Gastrocnemius medialis (tissue), 4 donors: ENCODE measurements around the gene SLC66A1. TPM values are rescaled to one million over a fixed set of nuclear protein-coding genes. Genes with fewer than 3 reads are reported as not detected.

Experiments
- ATAC-seq, 2 donors: fragments of 150-250 bp; one replicate each; pipeline ENCODE4 v1.9.1; 2016
- DNase-seq, 2 donors: peaks; one replicate each; pipeline ENCODE4 v3.0.0-alpha.2; 2019
- H3K27ac ChIP-seq, 4 donors: fragments of 200-600 bp; sonication (generic); 1 replicate in 1 of 4; 2 replicates in 3 of 4; pipeline ENCODE4 v1.5.1; 2016 to 2018; ENCODE audit warnings: mild to moderate bottlenecking in 2 of 4, moderate library complexity in 1 of 4
- H3K27me3 ChIP-seq, 3 donors: fragments of 200-600 bp; sonication (generic) in 2 of 3; 1 replicate in 1 of 3; 2 replicates in 2 of 3; pipeline versions ENCODE4 v1.5.1 to v1.6.0; 2016 to 2019; ENCODE audit warnings: mild to moderate bottlenecking in 1 of 3, moderate library complexity in 1 of 3
- H3K36me3 ChIP-seq, 2 donors: fragments of 200-600 bp; sonication (generic) in 1 of 2; one replicate each; pipeline ENCODE4 v1.5.1; 2017 to 2018
- H3K4me1 ChIP-seq, 2 donors: fragments of 200-600 bp; sonication (generic) in 1 of 2; one replicate each; pipeline ENCODE4 v1.5.1; 2016 to 2017; ENCODE audit warnings: mild to moderate bottlenecking in 2 of 2
- H3K4me3 ChIP-seq, 4 donors: fragments of 200-600 bp; sonication (generic) in 3 of 4; 1 replicate in 1 of 4; 2 replicates in 3 of 4; pipeline ENCODE4 v1.5.1; 2016 to 2019; ENCODE audit warnings: mild to moderate bottlenecking in 2 of 4
- H3K9me3 ChIP-seq, 3 donors: fragments of 200-600 bp; sonication (generic) in 2 of 3; 1 replicate in 1 of 3; 2 replicates in 2 of 3; pipeline ENCODE4 v1.5.1; 2016 to 2019
- POLR2A ChIP-seq, 2 donors: fragments of 450-650 bp; IDR thresholded peaks; one replicate each; pipeline ENCODE4 v1.6.1; 2017; ENCODE audit warnings: antibody characterized with exemption in 2 of 2, mild to moderate bottlenecking in 2 of 2, moderate library complexity in 2 of 2
- in situ Hi-C, 4 donors: fragments of 200-750 bp; cut with MboI; loops; one replicate each; pipeline versions ENCODE4 v1.15.0 to v1.8.0; 2017; ENCODE audit warnings: low sequenced_read_pairs in 4 of 4
- intact Hi-C: fragments of 100-400 bp; cut with DNase I; formaldehyde crosslinking; loops from one replicate; pipeline ENCODE4 v1.15.1; 2023; ENCODE audit warnings: low total_unique reads
- total RNA-seq, 4 donors: library from RNA; depleted of rRNA; stranded (reverse); fragments of >200 nt; gene quantifications; one replicate each; pipeline versions ENCODE4 v1.1.0 to v1.2.3, GENCODE V29; 2016
- TF ChIP-seq, protein P1 (sequence below), 5 experiments: fragments of 450-650 bp in 3 of 5; fragments of 200-600 bp in 2 of 5; sonication (generic) in 2 of 5; IDR thresholded peaks in 4 of 5; conservative IDR thresholded peaks in 1 of 5; 1 replicate in 4 of 5; 2 replicates in 1 of 5; pipeline ENCODE4 v1.5.1; 2016 to 2019; ENCODE audit warnings: antibody characterized with exemption in 5 of 5, mild to moderate bottlenecking in 3 of 5, moderate library complexity in 3 of 5

The SLC66A1 gene
- total RNA-seq, 4 donors from 2014 or later, result 13.9 to 30.0 (median 19.3) TPM

DNA sequence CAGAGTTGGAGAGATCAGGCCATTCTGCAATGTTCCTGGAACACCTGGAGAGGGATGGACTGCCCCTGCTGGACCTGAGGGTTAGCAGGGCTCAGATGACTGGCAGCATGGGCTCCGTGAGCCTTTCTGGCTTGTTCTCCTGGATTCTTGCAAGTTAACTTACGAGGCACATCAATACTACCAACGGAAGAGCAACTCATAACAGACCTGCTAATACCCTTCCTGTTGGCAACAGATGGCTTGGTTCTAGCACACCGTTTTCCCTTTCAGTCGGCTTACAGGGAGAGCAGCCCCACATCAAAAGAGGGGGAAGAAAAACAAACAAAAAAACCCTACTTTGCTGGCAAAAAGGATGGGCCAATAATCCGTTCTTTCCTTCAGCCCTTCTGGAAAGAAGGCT, 47.9 kb downstream of the SLC66A1 start:
- Histone ChIP-seq H3K9me3 (no peaks in the 10 kb centered on the region), H3K36me3 (peaks cover 0 to 21% of the 10 kb centered on the region in 2 donors), H3K27me3 (no peaks in the 10 kb centered on the region), H3K4me1 (peaks cover 27 to 31% of the 10 kb centered on the region in 2 donors), H3K27ac (no peak overlapping the region), H3K4me3 (no peak overlapping the region)
- TF ChIP-seq, protein P1, sequence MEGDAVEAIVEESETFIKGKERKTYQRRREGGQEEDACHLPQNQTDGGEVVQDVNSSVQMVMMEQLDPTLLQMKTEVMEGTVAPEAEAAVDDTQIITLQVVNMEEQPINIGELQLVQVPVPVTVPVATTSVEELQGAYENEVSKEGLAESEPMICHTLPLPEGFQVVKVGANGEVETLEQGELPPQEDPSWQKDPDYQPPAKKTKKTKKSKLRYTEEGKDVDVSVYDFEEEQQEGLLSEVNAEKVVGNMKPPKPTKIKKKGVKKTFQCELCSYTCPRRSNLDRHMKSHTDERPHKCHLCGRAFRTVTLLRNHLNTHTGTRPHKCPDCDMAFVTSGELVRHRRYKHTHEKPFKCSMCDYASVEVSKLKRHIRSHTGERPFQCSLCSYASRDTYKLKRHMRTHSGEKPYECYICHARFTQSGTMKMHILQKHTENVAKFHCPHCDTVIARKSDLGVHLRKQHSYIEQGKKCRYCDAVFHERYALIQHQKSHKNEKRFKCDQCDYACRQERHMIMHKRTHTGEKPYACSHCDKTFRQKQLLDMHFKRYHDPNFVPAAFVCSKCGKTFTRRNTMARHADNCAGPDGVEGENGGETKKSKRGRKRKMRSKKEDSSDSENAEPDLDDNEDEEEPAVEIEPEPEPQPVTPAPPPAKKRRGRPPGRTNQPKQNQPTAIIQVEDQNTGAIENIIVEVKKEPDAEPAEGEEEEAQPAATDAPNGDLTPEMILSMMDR (IDR thresholded peaks at IDR 0.05 in 4 of 5, conservative IDR thresholded peaks at IDR 0.05 in 1 of 5), result no peak
- no peak for TF ChIP-seq POLR2A (IDR thresholded peaks at IDR 0.05)
- intact Hi-C loops, result no loop called here
- ATAC-seq (no peak), DNase-seq (no peak)
- in situ Hi-C loops, result no loop called here

DNA sequence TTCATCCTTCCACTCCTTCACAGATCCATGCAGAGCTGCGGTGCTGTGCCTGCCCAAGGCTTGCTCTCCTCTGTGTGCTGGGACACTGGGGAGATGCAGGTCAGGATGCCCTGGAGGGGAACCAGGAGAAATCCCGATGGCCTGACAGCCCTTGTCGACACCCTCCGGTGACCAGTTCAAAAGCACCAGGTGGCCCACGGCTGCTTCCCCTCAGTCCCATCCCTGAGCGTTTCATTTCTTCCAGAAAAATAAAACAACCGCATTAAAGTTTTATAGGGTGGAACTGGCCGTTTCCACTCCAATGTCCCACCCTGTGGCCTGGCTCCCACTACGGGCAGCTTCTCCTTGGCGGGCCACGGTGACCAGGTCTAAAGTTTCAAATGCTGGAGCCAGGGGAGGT, 48.3 kb downstream of the SLC66A1 start:
- peaks cover 0 to 17% of the 10 kb centered on the region in 2 donors for H3K36me3 ChIP-seq
- H3K27me3 ChIP-seq, result no peaks in the 10 kb centered on the region
- H3K9me3 ChIP-seq, result no peaks in the 10 kb centered on the region
- H3K4me1 ChIP-seq, result peaks cover 27 to 31% of the 10 kb centered on the region in 2 donors
- DNase-seq, result no peak
- in situ Hi-C loops (no loop called here), intact Hi-C loops (no loop called here)
- no peak for TF ChIP-seq POLR2A (IDR thresholded peaks at IDR 0.05)
- TF ChIP-seq, protein P1 (IDR thresholded peaks at IDR 0.05 in 4 of 5, conservative IDR thresholded peaks at IDR 0.05 in 1 of 5), result no peak
- H3K4me3 ChIP-seq, result no peak overlapping the region
- no peak overlapping the region for H3K27ac ChIP-seq
- no peak for ATAC-seq

DNA sequence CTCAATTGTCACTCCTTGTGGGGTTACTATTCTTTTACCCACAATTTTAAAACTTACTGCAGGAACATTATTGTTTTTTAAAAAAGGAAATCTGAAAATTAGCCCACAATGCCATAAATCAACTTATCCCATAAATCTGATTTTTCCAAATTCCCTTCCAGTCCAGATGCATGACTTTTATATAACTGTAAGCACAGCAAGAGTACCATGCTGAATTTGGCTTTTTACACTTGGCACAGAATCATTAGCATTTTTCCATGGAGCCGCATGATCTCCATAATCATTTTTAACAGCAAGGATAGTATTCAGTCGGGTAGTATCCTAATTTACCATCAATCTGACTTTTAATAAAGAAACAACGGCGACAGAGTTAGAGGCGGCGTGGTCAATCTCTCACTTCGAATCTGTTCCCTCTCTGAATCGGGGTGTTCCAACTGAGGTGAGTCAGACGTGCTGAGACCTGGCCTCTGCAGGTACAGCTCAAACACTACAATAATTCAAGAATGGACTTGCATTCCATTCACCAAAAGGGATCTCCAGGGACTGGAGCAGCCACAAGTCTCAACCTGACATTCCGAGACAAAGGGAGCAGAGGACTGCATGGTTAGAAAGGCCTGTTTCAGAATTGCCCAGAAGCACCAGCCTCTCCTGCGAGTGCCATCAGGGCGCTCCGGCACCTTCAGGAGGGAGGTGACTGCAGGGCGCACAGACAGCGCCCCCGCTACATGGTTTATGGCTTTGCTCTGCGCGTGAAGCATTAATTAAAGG, 48.9 kb downstream of the SLC66A1 start:
- TF ChIP-seq POLR2A (IDR thresholded peaks at IDR 0.05), result no peak
- TF ChIP-seq, protein P1 (IDR thresholded peaks at IDR 0.05 in 4 of 5, conservative IDR thresholded peaks at IDR 0.05 in 1 of 5), result no peak
- intact Hi-C loops (no loop called here), in situ Hi-C loops (no loop called here)
- Histone ChIP-seq H3K36me3 (peaks cover 0 to 11% of the 10 kb centered on the region in 2 donors), H3K4me1 (peaks cover 27 to 31% of the 10 kb centered on the region in 2 donors), H3K9me3 (no peaks in the 10 kb centered on the region), H3K27ac (no peak overlapping the region), H3K4me3 (no peak overlapping the region), H3K27me3 (no peaks in the 10 kb centered on the region)
- DNase-seq (no peak), ATAC-seq (no peak)

DNA sequence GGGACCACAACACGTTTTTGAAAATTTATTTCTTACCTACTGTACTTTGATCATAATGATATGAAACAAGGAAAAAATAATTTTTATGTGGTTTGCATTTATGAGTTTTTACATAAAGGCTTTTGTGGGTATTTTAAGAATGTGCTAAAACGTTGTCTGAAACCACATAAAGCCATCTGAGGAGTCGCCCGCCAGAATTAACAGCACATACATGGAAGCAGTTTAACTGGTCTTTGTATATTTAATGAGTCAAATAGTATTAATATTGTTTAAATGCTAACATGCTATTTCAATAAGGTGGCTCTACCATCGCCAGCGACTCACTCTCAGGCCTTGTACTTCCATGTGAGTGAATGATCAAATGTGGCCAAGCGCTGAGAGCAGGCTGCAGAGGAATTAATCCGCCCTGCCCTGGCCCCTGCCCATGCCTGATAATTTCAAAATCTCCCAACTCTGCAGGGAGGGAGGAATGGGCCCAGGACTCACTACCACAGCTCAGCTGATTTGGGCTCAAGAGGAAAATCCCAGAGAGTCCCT, 49.6 kb downstream of the SLC66A1 start:
- ATAC-seq, result no peak
- Histone ChIP-seq H3K4me3 (no peak overlapping the region), H3K27me3 (no peaks in the 10 kb centered on the region), H3K27ac (no peak overlapping the region), H3K9me3 (no peaks in the 10 kb centered on the region), H3K36me3 (peaks cover 0 to 4% of the 10 kb centered on the region in 2 donors), H3K4me1 (peaks cover 27 to 33% of the 10 kb centered on the region in 2 donors)
- no peak for TF ChIP-seq POLR2A (IDR thresholded peaks at IDR 0.05)
- DNase-seq, result no peak
- in situ Hi-C loops (no loop called here), intact Hi-C loops (no loop called here)

DNA sequence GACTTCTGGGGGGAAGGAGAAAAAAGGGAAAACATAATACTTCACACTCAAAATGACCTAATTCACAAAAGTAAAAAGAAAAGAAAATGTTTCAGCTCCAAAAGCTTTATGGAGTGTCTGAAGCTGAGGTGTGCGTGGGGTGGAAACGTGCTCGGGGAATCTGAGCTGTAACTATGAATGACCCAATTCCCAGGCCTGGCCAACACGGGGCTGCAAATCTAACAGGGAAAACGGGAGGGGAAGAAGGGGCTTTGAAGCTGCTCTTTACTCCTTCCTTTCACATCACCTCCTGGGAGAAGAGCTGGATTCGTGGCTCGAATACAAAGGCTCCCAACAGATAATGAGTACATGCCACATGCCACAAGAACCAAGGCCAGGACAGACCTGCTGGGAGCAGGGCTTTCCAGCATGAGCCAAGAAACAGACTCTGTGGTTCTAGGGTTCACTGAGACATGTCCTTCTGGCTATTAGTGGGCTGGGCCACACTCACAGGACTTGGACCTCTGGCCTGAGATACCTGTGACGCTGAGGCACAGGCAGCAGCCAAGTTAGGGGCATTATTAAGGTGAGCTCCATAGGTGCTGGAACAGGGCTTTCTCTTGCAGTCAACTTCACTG, 51.5 kb downstream of the SLC66A1 start:
- H3K4me1 ChIP-seq, result peaks cover 40 to 45% of the 10 kb centered on the region in 2 donors
- no peak for ATAC-seq

More for the DNA sequence above, 51.5 kb downstream of the SLC66A1 start:
- H3K27me3 ChIP-seq, result no peaks in the 10 kb centered on the region
- H3K9me3 ChIP-seq, result no peaks in the 10 kb centered on the region
- intact Hi-C loops, result no loop called here
- no peaks in the 10 kb centered on the region for H3K36me3 ChIP-seq
- H3K4me3 ChIP-seq, result no peak overlapping the region
- in situ Hi-C loops, result no loop called here
- DNase-seq, result no peak
- TF ChIP-seq, protein P1 (IDR thresholded peaks at IDR 0.05 in 4 of 5, conservative IDR thresholded peaks at IDR 0.05 in 1 of 5), result no peak
- no peak for TF ChIP-seq POLR2A (IDR thresholded peaks at IDR 0.05)
- H3K27ac ChIP-seq, result no peak overlapping the region
